GM10847 (cell line): ENCODE measurements around the gene HCCS.

Experiments used
- POLR2A ChIP-seq: IDR thresholded peaks from 2 replicates; pipeline ENCODE4 v1.6.1; 2011; ENCODE audit not compliant: insufficient read length; ENCODE audit errors: extremely low read depth

HCCS gene

GRCh38 chrX:11108253-11108941 is 2.7 kb upstream of the HCCS start:
- TF ChIP-seq POLR2A = no peak

DNA sequence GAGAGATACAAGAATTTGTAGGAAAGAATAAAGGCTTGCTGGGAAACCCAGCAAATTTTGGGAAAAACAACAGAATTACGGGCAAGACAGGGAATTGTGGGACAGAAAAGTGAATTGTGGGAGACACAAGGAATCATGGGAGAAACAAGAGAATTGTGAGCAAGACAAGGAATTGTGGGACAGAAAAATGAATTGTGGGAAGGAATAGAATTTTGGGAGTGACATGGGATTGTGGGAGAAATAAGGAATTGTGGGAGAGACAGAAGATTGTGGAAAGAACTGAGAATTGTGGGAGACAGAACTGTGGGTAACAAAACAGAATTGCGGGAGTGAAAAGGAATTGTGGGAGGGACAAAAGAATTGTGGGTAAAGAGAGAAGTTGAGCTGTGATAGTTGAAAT is 1.2 kb upstream of the HCCS start:
- no peak for TF ChIP-seq POLR2A

DNA sequence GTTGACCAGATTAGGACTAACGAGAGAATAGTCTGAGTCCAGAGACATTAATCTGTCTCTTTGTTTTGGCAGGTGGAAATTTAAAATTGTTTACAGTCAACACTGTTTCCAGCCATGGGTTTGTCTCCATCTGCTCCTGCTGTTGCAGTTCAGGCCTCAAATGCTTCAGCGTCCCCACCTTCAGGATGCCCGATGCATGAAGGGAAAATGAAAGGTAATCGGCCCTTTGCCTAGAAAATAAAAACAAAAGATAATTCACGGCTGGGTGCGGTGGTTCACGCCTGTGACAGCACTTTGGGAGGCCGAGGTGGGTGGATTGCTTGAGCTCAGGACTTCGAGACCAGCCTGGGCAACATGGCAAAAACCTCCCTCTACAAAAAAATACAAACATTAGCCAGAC is 815 bp downstream of the HCCS start:
- TF ChIP-seq POLR2A = no peak

DNA sequence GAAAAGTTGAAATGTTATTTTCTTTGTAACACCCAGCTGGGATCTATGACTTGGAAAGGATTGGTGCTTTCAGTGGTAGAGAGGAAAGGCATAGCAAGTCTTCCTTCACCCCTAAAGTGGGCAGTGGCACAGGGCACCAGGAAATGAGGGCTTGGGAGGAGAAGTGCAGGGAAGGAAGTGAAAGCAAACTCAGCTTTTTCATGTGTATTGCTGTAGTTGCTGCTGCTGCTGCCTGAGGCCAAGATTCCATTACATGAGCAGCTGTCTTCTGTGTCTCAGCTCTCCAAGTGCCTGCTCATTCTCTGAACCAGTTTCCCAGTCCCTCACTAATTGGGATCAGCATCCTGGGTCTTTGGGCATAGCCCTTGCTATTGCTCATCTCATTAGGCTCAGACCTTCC is 2.6 kb downstream of the HCCS start:
- no peak for TF ChIP-seq POLR2A

DNA sequence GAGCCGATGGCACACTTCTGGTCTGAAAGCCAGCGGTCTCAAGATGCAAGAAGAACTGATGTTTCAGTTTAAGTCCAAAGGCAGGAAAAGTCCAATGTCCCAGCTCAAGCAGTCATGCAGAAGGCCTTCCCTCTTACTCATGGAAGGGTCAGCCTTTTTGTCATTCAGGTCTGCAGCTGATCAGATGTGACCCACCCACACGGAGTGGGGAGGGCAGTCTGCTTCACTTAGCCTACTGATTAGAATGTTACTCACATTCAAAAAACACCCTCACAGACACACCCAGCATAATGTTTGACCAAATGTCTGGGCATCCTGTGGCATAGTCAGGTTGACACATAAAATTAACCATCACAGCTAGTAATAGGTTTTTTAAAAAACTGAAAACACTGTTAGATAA is 6.6 kb downstream of the HCCS start:
- no peak for TF ChIP-seq POLR2A

DNA sequence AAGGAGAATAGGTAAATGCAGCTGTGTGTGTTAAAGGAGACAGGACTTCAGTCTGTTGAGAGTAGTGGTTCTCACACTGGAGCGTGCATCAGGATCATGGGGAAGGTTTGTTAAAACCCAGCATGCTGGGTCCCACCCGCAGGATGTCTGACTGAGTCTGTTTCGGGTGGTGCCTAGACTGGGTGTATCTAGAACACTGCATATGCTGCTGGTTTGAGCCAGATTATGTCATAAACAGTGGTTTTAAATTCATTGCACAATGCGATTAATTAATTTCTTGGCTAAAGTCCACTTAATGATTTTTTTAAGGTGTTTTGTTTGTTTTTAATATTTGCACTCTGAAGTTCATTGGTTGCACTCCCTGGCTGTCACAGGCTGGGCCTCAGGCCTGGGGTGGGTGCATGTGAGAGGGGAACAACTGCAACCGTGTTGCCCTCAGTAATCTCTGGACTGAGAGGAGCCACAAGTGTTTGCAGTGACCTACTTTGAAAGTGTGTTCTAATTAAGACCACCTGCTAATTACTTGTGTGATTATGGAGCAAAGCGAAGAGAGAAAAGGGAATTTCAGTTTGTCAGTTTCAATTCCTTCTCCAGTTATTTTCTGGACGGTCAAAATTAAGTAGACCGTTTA is 8.3 kb downstream of the HCCS start:
- no peak for TF ChIP-seq POLR2A

GRCh38 chrX:11124112-11124511 is 13.0 kb downstream of the HCCS start:
- TF ChIP-seq POLR2A = no peak

DNA sequence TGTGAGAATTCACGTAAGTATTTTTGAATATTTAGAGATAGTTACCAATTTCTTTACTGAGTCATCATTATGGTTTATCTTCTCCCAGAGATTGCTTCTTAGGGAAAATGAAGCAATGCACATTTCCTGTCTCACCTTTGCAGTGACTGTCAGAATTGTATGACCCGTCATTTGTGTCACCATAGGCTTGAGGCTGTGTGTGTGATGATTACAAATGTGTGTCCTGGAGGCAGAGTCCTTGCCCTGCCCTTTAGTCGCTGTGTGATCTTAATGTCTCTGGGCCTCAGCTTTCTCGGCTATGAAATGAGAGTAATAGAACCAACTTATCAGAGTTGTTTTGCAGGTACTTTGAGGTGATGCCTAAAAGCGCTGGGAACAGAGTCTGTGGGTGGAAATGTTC is 13.9 kb downstream of the HCCS start:
- no peak for TF ChIP-seq POLR2A

DNA sequence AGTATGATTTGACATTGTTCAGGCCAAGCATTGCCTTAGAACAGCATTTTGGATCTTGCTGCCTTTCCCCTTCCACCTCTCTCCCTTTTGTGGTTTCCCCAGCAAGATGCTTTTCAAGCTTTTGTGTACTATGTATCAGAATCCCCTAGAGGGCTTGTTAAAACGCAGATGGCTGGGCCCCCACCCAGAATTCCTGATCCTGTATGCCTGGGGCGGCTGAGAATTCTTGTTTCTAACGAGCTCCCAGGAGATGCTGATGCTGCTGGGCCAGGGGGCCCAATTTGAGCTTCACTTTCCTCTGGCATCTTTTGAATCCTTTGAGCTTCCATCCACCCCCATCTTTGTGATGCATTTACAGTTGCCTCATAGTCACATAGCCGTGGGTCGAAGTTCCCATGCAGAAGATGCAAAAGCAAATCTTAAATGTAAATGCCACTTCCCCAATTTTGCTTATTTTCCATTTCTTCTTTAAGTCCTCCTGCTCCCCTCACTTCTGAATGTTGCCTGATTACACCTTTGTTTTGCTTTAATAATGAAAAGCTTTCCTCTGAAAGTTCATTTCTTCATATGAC is 18.5 kb downstream of the HCCS start:
- no peak for TF ChIP-seq POLR2A

- no peak for TF ChIP-seq POLR2A
Measured at GRCh38 chrX:11130136-11130535, 19.0 kb downstream of the HCCS start.

- no peak for TF ChIP-seq POLR2A
Measured at GRCh38 chrX:11131146-11131545, 20.0 kb downstream of the HCCS start.

GRCh38 chrX:11135564-11136185 is 24.5 kb downstream of the HCCS start:
- no peak for TF ChIP-seq POLR2A

- no peak for TF ChIP-seq POLR2A
Measured at GRCh38 chrX:11137543-11138139, 26.5 kb downstream of the HCCS start.

DNA sequence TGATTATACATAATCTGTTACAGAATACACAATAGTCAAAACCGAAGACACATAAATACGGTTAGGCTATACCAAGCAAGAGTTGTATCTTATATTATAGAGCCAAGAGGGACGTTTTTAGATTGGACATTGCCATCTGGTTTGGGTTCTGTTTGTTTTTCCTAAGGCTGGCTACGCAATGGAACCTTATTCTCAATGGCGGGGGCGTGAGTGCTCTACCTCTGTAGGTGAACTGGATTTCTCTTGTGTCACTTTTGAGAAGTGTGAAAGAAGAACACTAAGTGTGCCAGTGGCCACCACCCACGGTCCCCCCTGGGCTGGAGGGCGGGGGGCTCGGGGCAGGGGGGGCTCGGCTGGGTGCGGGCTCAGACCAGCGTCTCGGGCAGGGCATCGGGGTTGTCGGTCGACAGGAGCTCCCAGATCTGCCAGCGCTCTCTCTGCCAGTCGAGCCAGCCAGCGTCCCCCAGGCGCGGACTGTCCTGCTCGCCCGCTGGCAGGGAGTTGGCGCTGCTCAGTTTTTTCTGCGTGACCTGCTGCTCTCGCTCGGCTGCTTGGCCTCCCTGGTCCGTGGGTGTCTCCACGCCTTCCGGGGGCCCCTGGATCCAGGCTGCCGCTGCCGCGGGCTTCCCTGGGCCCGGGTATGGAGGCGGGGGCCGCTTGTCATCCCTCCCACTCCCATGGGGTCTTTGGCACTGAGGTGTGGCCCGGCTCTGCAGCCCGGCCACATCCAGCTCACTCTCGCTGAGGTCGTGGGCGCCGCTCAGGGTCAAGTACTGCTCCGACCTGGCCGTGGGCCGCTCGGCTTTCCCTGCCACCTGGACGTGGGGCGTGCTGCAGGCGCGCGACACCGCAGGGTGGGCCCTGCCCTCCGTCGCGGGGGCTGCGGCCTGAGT is 27.6 kb downstream of the HCCS start:
- no peak for TF ChIP-seq POLR2A

DNA sequence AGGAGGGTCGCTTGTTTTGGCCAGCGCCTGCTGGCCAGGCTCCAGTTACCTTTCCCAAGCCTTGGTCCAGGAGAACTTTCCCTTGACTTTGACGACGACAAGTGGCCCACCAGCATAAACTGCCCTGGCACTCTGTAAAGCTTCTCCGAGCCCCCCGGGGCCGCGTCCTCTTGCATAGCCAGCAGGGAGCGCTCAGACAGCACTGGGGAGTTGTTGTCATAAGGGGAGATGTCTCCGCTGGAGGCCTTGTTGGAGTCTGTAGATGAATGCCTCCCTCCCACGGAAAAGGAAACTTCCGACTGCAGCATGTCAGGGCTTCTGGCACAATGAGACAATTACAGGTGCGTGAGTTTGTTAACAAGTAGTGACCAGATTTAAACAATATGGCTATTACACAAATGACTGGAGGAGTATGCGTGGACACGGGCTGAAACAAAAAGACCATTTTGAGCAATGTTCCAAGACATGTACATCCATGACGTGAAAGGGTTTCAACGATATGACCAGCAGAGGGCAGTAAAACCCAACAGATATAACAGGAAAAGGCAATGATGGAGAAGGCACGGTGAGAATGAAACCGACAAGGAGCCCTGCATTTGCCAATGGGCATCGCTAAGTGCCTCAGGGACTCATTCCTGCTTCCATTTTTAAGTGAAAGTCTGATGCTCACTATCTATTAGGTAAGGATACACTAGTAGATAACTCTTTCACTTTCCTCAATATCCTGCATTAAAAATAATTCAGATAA is 33.0 kb downstream of the HCCS start:
- TF ChIP-seq POLR2A = no peak

DNA sequence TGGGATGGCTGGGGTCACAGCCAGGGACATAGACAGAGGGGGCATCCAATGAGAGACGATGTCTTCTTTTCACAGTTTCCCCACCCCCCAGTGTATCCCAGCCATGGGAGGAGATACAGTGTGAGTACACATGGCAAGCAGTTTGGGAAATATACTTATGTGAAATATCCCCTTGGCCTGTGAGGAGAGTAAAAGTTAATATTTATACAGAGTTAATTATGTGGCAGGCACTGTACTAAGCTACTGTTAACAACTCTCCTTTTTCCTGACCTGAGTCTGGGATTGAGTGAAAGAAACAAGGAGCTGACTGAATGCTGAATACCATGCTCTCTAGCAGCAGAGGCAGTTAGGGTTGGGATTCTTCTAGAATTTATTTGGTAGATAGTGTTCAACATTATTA is 35.3 kb downstream of the HCCS start:
- TF ChIP-seq POLR2A = no peak
